Epithelial cell of proximal tubule (primary cell): Measurements from ENCODE around the gene PTTG1IP. TPM values are rescaled to one million over a fixed set of nuclear protein-coding genes. Genes with fewer than 3 reads are reported as not detected.

Experiments
- DNase-seq: peaks from one replicate; pipeline ENCODE4 v3.0.0-alpha.2; 2011; ENCODE audit warnings: low read depth
- H3K4me3 ChIP-seq: 2 replicates; pipeline ENCODE4 v1.5.1; 2011; ENCODE audit warnings: low read depth, mild to moderate bottlenecking, low read length
- CTCF ChIP-seq: conservative IDR thresholded peaks from 2 replicates; pipeline ENCODE4 v1.5.1; 2012; ENCODE audit warnings: low read depth, mild to moderate bottlenecking, low read length
- total RNA-seq: library from RNA; depleted of rRNA; stranded (reverse); fragments of >200 nt; gene quantifications from 2 replicates; pipeline ENCODE4 v1.2.3, GENCODE V29; 2015

Gene PTTG1IP
- total RNA-seq, 1 donor from 2014 or later: 311 TPM

- DNase-seq: no peak
- no peak for TF ChIP-seq CTCF
- no peak overlapping the region for H3K4me3 ChIP-seq
Measured at GRCh38 chr21:44907966-44908895, 34.7 kb upstream of the PTTG1IP start.

- DNase-seq: no peak
- no peak overlapping the region for H3K4me3 ChIP-seq
- no peak for TF ChIP-seq CTCF
Measured at GRCh38 chr21:44907225-44907965, 33.9 kb upstream of the PTTG1IP start.

GRCh38 chr21:44905728-44906090, 32.2 kb upstream of the PTTG1IP start:
- no peak overlapping the region for H3K4me3 ChIP-seq
- DNase-seq: no peak
- no peak for TF ChIP-seq CTCF

- no peak for TF ChIP-seq CTCF
- no peak overlapping the region for H3K4me3 ChIP-seq
- DNase-seq: no peak
Measured at GRCh38 chr21:44905016-44905727, 31.7 kb upstream of the PTTG1IP start.

- no peak overlapping the region for H3K4me3 ChIP-seq
- DNase-seq: no peak
- TF ChIP-seq CTCF: no peak
Measured at GRCh38 chr21:44904141-44904923, 30.8 kb upstream of the PTTG1IP start.

GRCh38 chr21:44903689-44904088, 30.2 kb upstream of the PTTG1IP start:
- no peak for DNase-seq
- no peak for TF ChIP-seq CTCF
- H3K4me3 ChIP-seq: no peak overlapping the region
